ENCODE data around the gene SLC22A8. TPM values are rescaled to one million over a fixed set of nuclear protein-coding genes. Genes with fewer than 3 reads are reported as not detected.
A peak's percentile ranks its signal among the peaks of the same experiment; 100 is the strongest.

The SLC22A8 gene
- total RNA-seq, 2 experiments from 2014 or later, result not detected

GRCh38 chr11:63014408-63015055 is 1.1 kb downstream of the SLC22A8 start:
- no peak for DNase-seq
- no peaks in the 10 kb centered on the region for H3K36me3 Mint-ChIP-seq (ENCODE audit: low read depth)
- no peaks in the 10 kb centered on the region for H3K4me1 Mint-ChIP-seq (ENCODE audit: low read depth)
- peaks cover 4% of the 10 kb centered on the region for H3K27me3 Mint-ChIP-seq (ENCODE audit: low read depth)
- ATAC-seq, result no peak
- no peaks in the 10 kb centered on the region for H3K9me3 Mint-ChIP-seq (ENCODE audit: insufficient read depth)
- H3K4me3 Mint-ChIP-seq, result no peak overlapping the region
- H3K27ac Mint-ChIP-seq, result no peak overlapping the region
- ChIA-PET POLR2A (no interaction called here), CTCF (interaction anchor here (1.2 to 1.7 kb wide), 2 partner anchors 9 to 108 kb away, joined by 5 to 6 read pairs; no protein-coding TSS in a partner anchor)

GRCh38 chr11:63012839-63013238 is 2.8 kb downstream of the SLC22A8 start:
- CTCF ChIA-PET, result interaction anchor here (1.9 kb wide), 1 partner anchor 107 kb away, joined by 4 read pairs; no protein-coding TSS in a partner anchor
- POLR2A ChIA-PET, result no interaction called here
- H3K27me3 Mint-ChIP-seq (ENCODE audit: low read depth), result peaks cover 2% of the 10 kb centered on the region
- DNase-seq (no peak), ATAC-seq (no peak)
- H3K27ac Mint-ChIP-seq, result no peak overlapping the region
- no peaks in the 10 kb centered on the region for H3K9me3 Mint-ChIP-seq (ENCODE audit: insufficient read depth)
- no peaks in the 10 kb centered on the region for H3K4me1 Mint-ChIP-seq (ENCODE audit: low read depth)
- H3K4me3 Mint-ChIP-seq, result no peak overlapping the region
- no peaks in the 10 kb centered on the region for H3K36me3 Mint-ChIP-seq (ENCODE audit: low read depth)

GRCh38 chr11:63012430-63012829 is 3.2 kb downstream of the SLC22A8 start:
- H3K4me1 Mint-ChIP-seq (ENCODE audit: low read depth), result no peaks in the 10 kb centered on the region
- DNase-seq, result no peak
- ChIA-PET POLR2A (no interaction called here), CTCF (interaction anchor here (1.9 kb wide), 1 partner anchor 106 kb away, joined by 4 read pairs; no protein-coding TSS in a partner anchor)
- ATAC-seq, result no peak
- no peak overlapping the region for H3K27ac Mint-ChIP-seq
- H3K9me3 Mint-ChIP-seq (ENCODE audit: insufficient read depth), result no peaks in the 10 kb centered on the region
- no peaks in the 10 kb centered on the region for H3K36me3 Mint-ChIP-seq (ENCODE audit: low read depth)
- no peak overlapping the region for H3K4me3 Mint-ChIP-seq
- H3K27me3 Mint-ChIP-seq (ENCODE audit: low read depth), result no peaks in the 10 kb centered on the region

GRCh38 chr11:63010934-63011439 is 4.7 kb downstream of the SLC22A8 start:
- H3K27me3 Mint-ChIP-seq (ENCODE audit: low read depth), result no peaks in the 10 kb centered on the region
- no peak overlapping the region for H3K4me3 Mint-ChIP-seq
- H3K36me3 Mint-ChIP-seq (ENCODE audit: low read depth), result no peaks in the 10 kb centered on the region
- H3K9me3 Mint-ChIP-seq (ENCODE audit: insufficient read depth), result no peaks in the 10 kb centered on the region
- H3K4me1 Mint-ChIP-seq (ENCODE audit: low read depth), result no peaks in the 10 kb centered on the region
- DNase-seq, result no peak
- CTCF ChIA-PET, result interaction anchor here (1.9 kb wide), 1 partner anchor 105 kb away, joined by 4 read pairs; no protein-coding TSS in a partner anchor
- no peak overlapping the region for H3K27ac Mint-ChIP-seq
- ATAC-seq, result no peak
- POLR2A ChIA-PET, result no interaction called here

- CTCF ChIA-PET, result interaction anchor here (1.1 to 1.8 kb wide), 3 partner anchors 13 to 102 kb away, joined by 4 to 8 read pairs (median 4); no protein-coding TSS in a partner anchor
- Mint-ChIP-seq H3K27me3 (ENCODE audit: low read depth) (peaks cover 10% of the 10 kb centered on the region), H3K4me1 (ENCODE audit: low read depth) (no peaks in the 10 kb centered on the region), H3K4me3 (no peak overlapping the region), H3K27ac (no peak overlapping the region), H3K36me3 (ENCODE audit: low read depth) (no peaks in the 10 kb centered on the region), H3K9me3 (ENCODE audit: insufficient read depth) (no peaks in the 10 kb centered on the region)
- ATAC-seq (no peak), DNase-seq (no peak)
- POLR2A ChIA-PET, result no interaction called here
These were observed 7.7 kb downstream of the SLC22A8 start for GRCh38 chr11:63007920-63008319.

- ATAC-seq (no peak), DNase-seq (no peak)
- ChIA-PET CTCF (interaction anchor here (1.8 kb wide), 1 partner anchor 96 kb away, joined by 7 read pairs; no protein-coding TSS in a partner anchor), POLR2A (no interaction called here)
- no peaks in the 10 kb centered on the region for H3K9me3 Mint-ChIP-seq (ENCODE audit: insufficient read depth)
- H3K27me3 Mint-ChIP-seq (ENCODE audit: low read depth), result peaks cover 14% of the 10 kb centered on the region
- no peaks in the 10 kb centered on the region for H3K36me3 Mint-ChIP-seq (ENCODE audit: low read depth)
- no peak overlapping the region for H3K4me3 Mint-ChIP-seq
- H3K27ac Mint-ChIP-seq, result no peak overlapping the region
- H3K4me1 Mint-ChIP-seq (ENCODE audit: low read depth), result no peaks in the 10 kb centered on the region
These were observed 14.2 kb downstream of the SLC22A8 start for GRCh38 chr11:63001456-63001855.

- Mint-ChIP-seq H3K27me3 (ENCODE audit: low read depth) (peaks cover 14% of the 10 kb centered on the region), H3K36me3 (ENCODE audit: low read depth) (no peaks in the 10 kb centered on the region), H3K4me3 (no peak overlapping the region), H3K4me1 (ENCODE audit: low read depth) (no peaks in the 10 kb centered on the region), H3K27ac (peak overlapping the region; percentile 62), H3K9me3 (ENCODE audit: insufficient read depth) (no peaks in the 10 kb centered on the region)
- POLR2A ChIA-PET, result no interaction called here
- DNase-seq (no peak), ATAC-seq (no peak)
- CTCF ChIA-PET, result interaction anchor here (0.9 kb wide), 1 partner anchor 21 kb away, joined by 3 read pairs; no protein-coding TSS in a partner anchor
These were observed 16.0 kb downstream of the SLC22A8 start for GRCh38 chr11:62999649-63000048.

GRCh38 chr11:62999156-62999555 is 16.5 kb downstream of the SLC22A8 start:
- POLR2A ChIA-PET, result no interaction called here
- Mint-ChIP-seq H3K4me3 (no peak overlapping the region), H3K27ac (no peak overlapping the region), H3K27me3 (ENCODE audit: low read depth) (peaks cover 10% of the 10 kb centered on the region), H3K36me3 (ENCODE audit: low read depth) (no peaks in the 10 kb centered on the region), H3K4me1 (ENCODE audit: low read depth) (no peaks in the 10 kb centered on the region), H3K9me3 (ENCODE audit: insufficient read depth) (no peaks in the 10 kb centered on the region)
- ATAC-seq (no peak), DNase-seq (no peak)
- CTCF ChIA-PET, result no interaction called here

- Mint-ChIP-seq H3K36me3 (ENCODE audit: low read depth) (no peaks in the 10 kb centered on the region), H3K4me3 (no peak overlapping the region), H3K4me1 (ENCODE audit: low read depth) (no peaks in the 10 kb centered on the region), H3K27me3 (ENCODE audit: low read depth) (peaks cover 6% of the 10 kb centered on the region), H3K9me3 (ENCODE audit: insufficient read depth) (no peaks in the 10 kb centered on the region), H3K27ac (no peak overlapping the region)
- POLR2A ChIA-PET, result no interaction called here
- no peak for ATAC-seq
- no peak for DNase-seq
- CTCF ChIA-PET, result interaction anchor here (0.9 kb wide), 1 partner anchor 27 kb away, joined by 3 read pairs; no protein-coding TSS in a partner anchor
These were observed 19.4 kb downstream of the SLC22A8 start for GRCh38 chr11:62996271-62996670.

- ChIA-PET POLR2A (no interaction called here), CTCF (interaction anchor here (0.8 to 1.9 kb wide), 2 partner anchors 29 to 89 kb away, joined by 3 to 5 read pairs; no protein-coding TSS in a partner anchor)
- H3K27me3 Mint-ChIP-seq (ENCODE audit: low read depth), result peaks cover 4% of the 10 kb centered on the region
These were observed 20.9 kb downstream of the SLC22A8 start for GRCh38 chr11:62994775-62995174.

GRCh38 chr11:62988276-62988675 is 27.4 kb downstream of the SLC22A8 start:
- no peaks in the 10 kb centered on the region for H3K27me3 Mint-ChIP-seq (ENCODE audit: low read depth)
- H3K9me3 Mint-ChIP-seq (ENCODE audit: insufficient read depth), result no peaks in the 10 kb centered on the region
- H3K4me1 Mint-ChIP-seq (ENCODE audit: low read depth), result no peaks in the 10 kb centered on the region
- DNase-seq (no peak), ATAC-seq (no peak)
- POLR2A ChIA-PET, result no interaction called here
- H3K27ac Mint-ChIP-seq, result no peak overlapping the region
- no peaks in the 10 kb centered on the region for H3K36me3 Mint-ChIP-seq (ENCODE audit: low read depth)
- no peak overlapping the region for H3K4me3 Mint-ChIP-seq
- CTCF ChIA-PET, result no interaction called here

More at GRCh38 chr11:62994775-62995174, 20.9 kb downstream of the SLC22A8 start:
- DNase-seq, result no peak
- Mint-ChIP-seq H3K27ac (no peak overlapping the region), H3K9me3 (ENCODE audit: insufficient read depth) (no peaks in the 10 kb centered on the region), H3K36me3 (ENCODE audit: low read depth) (no peaks in the 10 kb centered on the region), H3K4me1 (ENCODE audit: low read depth) (no peaks in the 10 kb centered on the region), H3K4me3 (no peak overlapping the region)
- no peak for ATAC-seq

- Mint-ChIP-seq H3K36me3 (ENCODE audit: low read depth) (no peaks in the 10 kb centered on the region), H3K27me3 (ENCODE audit: low read depth) (no peaks in the 10 kb centered on the region), H3K4me3 (no peak overlapping the region), H3K9me3 (ENCODE audit: insufficient read depth) (no peaks in the 10 kb centered on the region), H3K4me1 (ENCODE audit: low read depth) (no peaks in the 10 kb centered on the region), H3K27ac (no peak overlapping the region)
- ATAC-seq (no peak), DNase-seq (no peak)
- POLR2A ChIA-PET, result no interaction called here
- CTCF ChIA-PET, result no interaction called here
These were observed 30.4 kb downstream of the SLC22A8 start for GRCh38 chr11:62985041-62985750.
